RWPE2 (cell line): ENCODE measurements around the gene SPARCL1.

ENCODE experiments used
- ATAC-seq: fragments of 200-7000 bp; cut with Tn5 transposase; 3 replicates; pipeline ENCODE4 v1.9.1; 2021; ENCODE audit warnings: low read depth
- DNase-seq: peaks from one replicate; pipeline ENCODE4 v3.0.0-alpha.2; 2020; ENCODE audit warnings: low spot score
- H3K27ac ChIP-seq: fragments of 450-650 bp; 2 replicates; pipeline ENCODE4 v1.5.1; 2017; ENCODE audit warnings: mild to moderate bottlenecking; ENCODE audit not compliant: poor library complexity, severe bottlenecking
- H3K27me3 ChIP-seq: fragments of 250-450 bp; sonication (Bioruptor Pico); 2 replicates; pipeline ENCODE4 v1.5.1; 2021; ENCODE audit warnings: mild to moderate bottlenecking, moderate library complexity; ENCODE audit not compliant: insufficient read depth, poor library complexity, severe bottlenecking
- H3K36me3 ChIP-seq: fragments of 250-450 bp; sonication (Bioruptor Pico); 2 replicates; pipeline ENCODE4 v1.5.1; 2020; ENCODE audit warnings: low read depth, mild to moderate bottlenecking, moderate library complexity
- H3K4me1 ChIP-seq: fragments of 250-450 bp; sonication (Bioruptor Pico); 2 replicates; pipeline ENCODE4 v1.5.1; 2021; ENCODE audit warnings: mild to moderate bottlenecking, moderate library complexity; ENCODE audit not compliant: insufficient read depth, poor library complexity, severe bottlenecking
- H3K4me3 ChIP-seq: fragments of 250-450 bp; sonication (Bioruptor Pico); 2 replicates; pipeline ENCODE4 v1.5.1; 2021; ENCODE audit warnings: mild to moderate bottlenecking, moderate library complexity; ENCODE audit not compliant: severe bottlenecking
- H3K9me3 ChIP-seq: fragments of 250-450 bp; sonication (Bioruptor Pico); 2 replicates; pipeline ENCODE4 v1.5.1; 2021; ENCODE audit warnings: mild to moderate bottlenecking, moderate library complexity; ENCODE audit not compliant: severe bottlenecking
- TF ChIP-seq, protein P1 (sequence below): fragments of 450-650 bp; IDR thresholded peaks from one replicate; pipeline ENCODE4 v1.5.1; 2017; ENCODE audit warnings: mild to moderate bottlenecking, moderate library complexity; ENCODE audit not compliant: poor library complexity, severe bottlenecking

SPARCL1 gene

DNA sequence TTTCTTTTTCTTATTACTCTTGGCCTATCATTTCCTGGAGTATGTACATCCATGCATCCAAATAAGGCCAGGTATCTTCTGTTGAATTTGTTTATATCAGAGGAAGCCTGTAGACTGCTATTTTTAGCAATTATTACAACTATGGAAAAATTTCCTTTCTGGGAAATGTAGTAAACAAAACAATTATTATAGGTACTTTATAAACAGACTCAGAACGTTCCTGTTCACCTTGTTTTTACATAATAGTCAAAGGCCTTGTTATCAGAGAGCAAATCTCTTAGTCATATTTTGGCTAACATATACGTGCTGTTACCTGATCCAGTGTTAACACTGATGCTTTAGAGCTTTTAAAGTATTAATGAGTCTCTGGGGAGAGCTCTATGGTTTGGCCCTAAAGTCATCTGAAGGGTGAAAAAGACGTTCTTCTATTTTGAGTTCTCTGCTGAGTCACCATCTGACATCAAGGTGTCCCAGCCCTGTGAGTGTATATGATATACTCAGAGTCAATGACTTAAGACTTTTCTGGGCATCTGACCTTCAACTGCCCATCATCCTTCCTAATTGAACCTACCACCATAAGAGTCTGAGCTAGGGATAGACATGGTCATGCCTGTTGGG is 7.3 kb downstream of the SPARCL1 start:
- Histone ChIP-seq H3K9me3 (no peaks in the 10 kb centered on the region), H3K4me1 (peaks cover 10% of the 10 kb centered on the region), H3K27ac (no peak overlapping the region), H3K4me3 (no peak overlapping the region), H3K36me3 (no peaks in the 10 kb centered on the region), H3K27me3 (no peaks in the 10 kb centered on the region)
- DNase-seq (no peak), ATAC-seq (peak; percentile 95)
- TF ChIP-seq, protein P1, sequence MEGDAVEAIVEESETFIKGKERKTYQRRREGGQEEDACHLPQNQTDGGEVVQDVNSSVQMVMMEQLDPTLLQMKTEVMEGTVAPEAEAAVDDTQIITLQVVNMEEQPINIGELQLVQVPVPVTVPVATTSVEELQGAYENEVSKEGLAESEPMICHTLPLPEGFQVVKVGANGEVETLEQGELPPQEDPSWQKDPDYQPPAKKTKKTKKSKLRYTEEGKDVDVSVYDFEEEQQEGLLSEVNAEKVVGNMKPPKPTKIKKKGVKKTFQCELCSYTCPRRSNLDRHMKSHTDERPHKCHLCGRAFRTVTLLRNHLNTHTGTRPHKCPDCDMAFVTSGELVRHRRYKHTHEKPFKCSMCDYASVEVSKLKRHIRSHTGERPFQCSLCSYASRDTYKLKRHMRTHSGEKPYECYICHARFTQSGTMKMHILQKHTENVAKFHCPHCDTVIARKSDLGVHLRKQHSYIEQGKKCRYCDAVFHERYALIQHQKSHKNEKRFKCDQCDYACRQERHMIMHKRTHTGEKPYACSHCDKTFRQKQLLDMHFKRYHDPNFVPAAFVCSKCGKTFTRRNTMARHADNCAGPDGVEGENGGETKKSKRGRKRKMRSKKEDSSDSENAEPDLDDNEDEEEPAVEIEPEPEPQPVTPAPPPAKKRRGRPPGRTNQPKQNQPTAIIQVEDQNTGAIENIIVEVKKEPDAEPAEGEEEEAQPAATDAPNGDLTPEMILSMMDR: no peak

DNA sequence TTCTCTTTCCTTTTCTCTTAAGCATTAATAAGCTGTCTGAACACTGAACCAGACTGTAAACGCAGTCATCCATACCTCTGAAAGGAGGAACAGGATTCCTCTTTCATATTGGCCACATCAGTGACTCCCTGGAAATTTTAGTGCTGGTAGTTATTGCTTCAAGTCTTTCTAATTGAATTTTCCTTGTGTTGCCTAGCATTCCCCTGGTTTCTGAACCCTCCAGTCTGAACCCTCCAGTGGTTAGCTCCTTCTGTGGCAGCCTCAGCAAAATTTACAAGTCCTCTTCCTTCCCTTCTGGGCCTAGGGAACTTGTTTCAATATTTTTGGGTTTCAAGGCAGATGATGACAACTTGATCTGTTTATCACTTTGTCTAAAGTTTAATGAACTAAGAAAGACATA is 7.9 kb downstream of the SPARCL1 start:
- TF ChIP-seq, protein P1: no peak
- no peak for ATAC-seq
- Histone ChIP-seq H3K36me3 (no peaks in the 10 kb centered on the region), H3K27ac (no peak overlapping the region), H3K9me3 (no peaks in the 10 kb centered on the region), H3K27me3 (no peaks in the 10 kb centered on the region), H3K4me3 (no peak overlapping the region), H3K4me1 (peaks cover 10% of the 10 kb centered on the region)
- no peak for DNase-seq

DNA sequence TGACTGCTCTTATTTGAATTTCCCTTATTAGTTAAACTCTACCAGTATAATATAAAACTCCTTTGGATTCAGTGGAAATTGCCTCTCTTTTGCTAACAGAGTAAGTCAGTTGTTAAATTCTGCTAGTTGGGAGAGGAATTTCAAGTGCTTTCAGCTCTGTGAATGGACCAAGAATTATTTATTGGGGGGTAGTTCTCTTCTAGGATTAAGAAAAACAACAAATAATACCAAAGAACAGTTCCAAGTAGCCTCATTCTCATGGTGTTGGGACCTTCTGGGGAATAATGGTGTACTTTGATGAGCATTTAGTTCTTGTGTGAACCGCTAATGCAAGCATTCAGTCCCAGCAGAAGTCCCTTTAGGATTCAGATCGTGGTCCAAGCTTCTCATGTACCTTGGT is 11.6 kb downstream of the SPARCL1 start:
- Histone ChIP-seq H3K4me1 (peaks cover 7% of the 10 kb centered on the region), H3K4me3 (no peak overlapping the region), H3K27me3 (no peaks in the 10 kb centered on the region), H3K27ac (no peak overlapping the region), H3K36me3 (no peaks in the 10 kb centered on the region), H3K9me3 (no peaks in the 10 kb centered on the region)
- DNase-seq: no peak
- TF ChIP-seq, protein P1: no peak
- ATAC-seq: no peak

DNA sequence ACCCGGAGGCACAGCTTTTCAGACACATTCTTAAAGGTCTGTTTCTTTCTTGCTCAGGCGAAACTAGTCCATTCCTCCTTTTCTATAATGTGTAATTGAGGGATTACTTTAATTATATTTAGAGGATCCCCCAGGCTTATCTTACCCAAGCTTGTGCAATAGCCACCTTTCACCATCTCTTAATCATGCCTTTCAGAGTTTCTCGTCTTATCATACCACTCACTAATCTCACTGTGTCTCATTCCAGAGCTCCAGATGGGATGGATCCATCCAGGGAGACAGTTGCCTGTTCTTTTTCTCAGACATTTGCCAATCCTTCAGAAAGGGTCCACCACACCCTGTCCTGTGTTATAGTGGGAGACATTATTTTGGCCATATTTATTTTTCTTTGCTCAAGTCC is 12.5 kb downstream of the SPARCL1 start:
- Histone ChIP-seq H3K27ac (no peak overlapping the region), H3K27me3 (no peaks in the 10 kb centered on the region), H3K9me3 (no peaks in the 10 kb centered on the region), H3K36me3 (no peaks in the 10 kb centered on the region), H3K4me1 (peaks cover 3% of the 10 kb centered on the region), H3K4me3 (no peak overlapping the region)
- no peak for DNase-seq
- TF ChIP-seq, protein P1: no peak
- no peak for ATAC-seq

DNA sequence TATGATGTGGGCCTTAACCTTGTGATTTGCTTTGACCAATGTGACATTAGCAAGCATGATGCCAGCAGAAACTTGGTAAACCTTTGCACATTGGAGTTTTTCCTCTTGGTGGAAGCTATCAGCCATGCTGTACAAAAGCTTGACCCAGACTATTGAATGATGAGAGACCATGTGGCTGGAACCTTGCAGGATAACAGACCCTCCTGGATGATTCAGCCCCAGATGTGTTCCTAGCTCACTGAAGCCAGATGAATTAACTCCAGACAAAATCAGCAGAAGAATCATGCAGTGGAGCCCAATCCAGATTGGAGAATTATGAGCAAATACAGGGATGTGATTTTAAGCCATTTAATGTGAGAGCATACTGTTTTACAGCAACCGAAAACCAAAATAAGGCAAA is 16.8 kb downstream of the SPARCL1 start:
- DNase-seq (no peak), ATAC-seq (no peak)
- no peak overlapping the region for H3K27ac ChIP-seq
- no peaks in the 10 kb centered on the region for H3K36me3 ChIP-seq
- H3K9me3 ChIP-seq: no peaks in the 10 kb centered on the region
- H3K4me1 ChIP-seq: no peaks in the 10 kb centered on the region
- TF ChIP-seq, protein P1: no peak
- H3K27me3 ChIP-seq: no peaks in the 10 kb centered on the region
- H3K4me3 ChIP-seq: no peak overlapping the region
